ENCODE data around the gene TRIM61.

TRIM61 gene

GRCh38 chr4:164918956-164919355, 58.5 kb downstream of the TRIM61 start:
- H3K4me3 ChIP-seq (ENCODE audit: low read depth, low read length) = no peak overlapping the region
